ENCODE results near the gene YIPF4.
A peak's percentile ranks its signal among the peaks of the same experiment; 100 is the strongest.
"Not testable (repeated sequence)": the region's sequence is repeated elsewhere in the genome, so short reads cannot be mapped to it uniquely, and the experiment has no call there.

Gene YIPF4

DNA sequence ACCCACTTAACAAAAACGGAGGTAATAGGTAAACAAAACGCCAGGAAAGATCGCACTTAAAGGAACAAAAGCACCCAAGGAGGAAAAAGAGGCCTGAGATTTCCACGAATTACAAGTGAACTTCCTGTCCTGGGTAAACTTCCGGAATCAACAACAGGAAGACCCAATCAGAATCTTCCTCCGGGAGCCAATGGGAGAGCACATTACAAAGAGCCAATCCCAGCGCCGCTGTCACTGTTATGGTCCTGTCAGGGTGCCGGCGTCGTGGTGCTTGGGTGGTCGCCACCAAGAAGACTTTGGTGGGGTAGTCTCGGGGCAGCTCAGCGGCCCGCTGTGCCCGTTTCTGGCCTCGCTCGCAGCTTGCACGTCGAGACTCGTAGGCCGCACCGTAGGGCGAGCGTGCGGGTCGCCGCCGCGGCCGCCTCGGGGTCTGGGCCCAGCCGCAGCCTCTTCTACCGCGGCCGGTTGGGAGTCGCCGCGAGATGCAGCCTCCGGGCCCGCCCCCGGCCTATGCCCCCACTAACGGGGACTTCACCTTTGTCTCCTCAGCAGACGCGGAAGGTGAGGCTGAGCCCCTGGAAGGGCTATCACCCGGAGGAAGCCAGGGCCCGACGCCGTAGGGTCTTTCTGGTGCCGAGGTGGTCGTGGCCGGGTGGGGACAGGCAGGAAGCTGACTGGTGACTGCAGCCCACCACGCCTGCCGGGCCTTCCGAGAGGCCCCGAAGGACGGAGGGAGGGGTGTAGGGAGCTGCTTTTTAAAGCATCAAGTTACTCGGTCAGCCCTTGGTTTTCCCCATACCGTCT, at the start of gene YIPF4:
TSS of gene YIPF4 (plus strand) at position 231 of the 804 bp plus-strand sequence. CDS start at position 483, 252 bp downstream.
- peak; percentile 84 for DNase-seq (ENCODE audit: low read depth)

DNA sequence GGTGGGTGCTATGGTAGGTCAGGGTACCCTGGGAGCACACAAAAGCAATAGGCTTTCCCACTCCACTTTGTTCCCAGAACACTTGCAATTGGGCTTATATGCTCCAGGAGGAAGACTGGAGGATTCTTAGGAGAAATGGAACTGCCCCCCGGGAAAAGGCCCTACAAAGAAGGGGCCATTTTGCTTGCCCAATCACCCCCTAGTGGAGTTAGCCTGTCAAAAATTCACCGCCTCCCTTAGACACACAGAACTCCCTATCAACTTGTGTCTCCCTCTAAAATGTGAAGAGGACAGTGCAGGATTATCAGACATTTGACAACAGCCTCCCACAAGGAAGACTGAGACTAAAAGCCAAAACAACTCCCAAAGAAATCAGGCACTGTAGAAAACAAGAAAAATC, 49.5 kb upstream of the YIPF4 start:
- DNase-seq (ENCODE audit: low read depth), result no peak

DNA sequence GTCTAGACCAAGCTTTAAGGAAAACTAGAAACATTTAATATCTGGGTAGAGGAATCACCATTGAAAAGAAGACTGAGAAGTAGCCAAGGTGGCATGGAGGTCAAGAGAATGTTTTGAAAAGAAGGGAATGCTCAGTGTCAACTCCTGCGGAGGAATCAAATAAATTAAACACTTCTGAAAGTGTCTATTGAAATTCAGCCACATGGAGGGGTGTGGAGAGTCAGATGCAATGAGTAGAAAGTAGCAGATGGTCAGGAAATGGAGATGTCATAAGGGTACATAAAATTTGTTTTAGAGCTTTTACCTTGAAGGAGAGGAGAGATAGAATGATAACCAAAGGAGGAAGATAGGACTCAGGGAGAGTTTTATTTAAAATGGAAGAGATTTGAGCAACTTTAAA, 48.1 kb upstream of the YIPF4 start:
- no peak for DNase-seq (ENCODE audit: low read depth)

- no peak for DNase-seq (ENCODE audit: low read depth)
These were observed 45.7 kb upstream of the YIPF4 start for GRCh38 chr2:32231959-32232358.

GRCh38 chr2:32235315-32235714, 42.4 kb upstream of the YIPF4 start:
- no peak for DNase-seq (ENCODE audit: low read depth)

- no peak for DNase-seq (ENCODE audit: low read depth)
These were observed 40.2 kb upstream of the YIPF4 start for GRCh38 chr2:32237488-32237887.

GRCh38 chr2:32237996-32238395, 39.7 kb upstream of the YIPF4 start:
- DNase-seq (ENCODE audit: low read depth), result no peak

- no peak for DNase-seq (ENCODE audit: low read depth)
These were observed 35.4 kb upstream of the YIPF4 start for GRCh38 chr2:32242331-32242730.

DNA sequence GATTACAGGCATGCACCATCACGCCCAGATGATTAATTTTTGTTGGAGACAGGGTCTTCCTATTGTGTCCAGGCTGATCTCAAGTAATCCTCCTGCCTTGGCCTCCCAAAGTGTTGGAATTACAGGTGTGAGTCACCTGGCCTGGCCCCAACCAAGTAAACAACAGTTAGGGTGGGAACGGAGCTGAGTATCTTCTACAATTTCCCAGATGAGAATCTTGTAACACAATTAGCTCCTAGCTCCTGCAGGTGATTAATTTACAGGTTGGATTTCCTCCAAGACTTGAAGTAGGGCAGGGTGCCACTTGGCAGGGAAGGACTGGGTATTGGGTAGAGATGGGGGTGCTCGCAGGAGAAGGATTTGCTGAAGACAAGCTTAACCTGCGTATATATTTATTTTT, 30.8 kb upstream of the YIPF4 start:
- DNase-seq (ENCODE audit: low read depth), result no peak

GRCh38 chr2:32248299-32248698, 29.4 kb upstream of the YIPF4 start:
- DNase-seq (ENCODE audit: low read depth), result no peak

- no peak for DNase-seq (ENCODE audit: low read depth)
These were observed 27.9 kb upstream of the YIPF4 start for GRCh38 chr2:32249731-32250236.

DNA sequence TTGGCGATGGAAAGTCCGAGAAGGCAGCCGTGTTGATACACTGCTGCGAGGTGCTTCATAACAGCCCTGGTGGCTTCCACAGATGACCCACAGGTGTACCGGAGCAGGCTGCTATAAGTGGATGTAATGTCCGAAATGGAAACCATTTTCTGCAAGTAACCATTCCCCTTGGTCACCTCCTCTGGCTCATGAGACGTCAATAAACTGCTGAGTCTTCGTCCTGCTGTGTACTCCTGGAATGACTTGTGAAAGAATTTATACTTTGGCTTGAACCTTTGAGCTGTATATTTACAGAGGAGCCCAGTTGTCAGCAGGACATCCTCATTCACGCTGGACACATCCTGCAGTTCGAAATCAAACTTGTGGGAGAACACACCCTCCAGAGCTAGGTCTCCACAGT, 27.4 kb upstream of the YIPF4 start:
- no peak for DNase-seq (ENCODE audit: low read depth)

GRCh38 chr2:32258242-32258641, 19.5 kb upstream of the YIPF4 start:
- DNase-seq (ENCODE audit: low read depth), result no peak

DNA sequence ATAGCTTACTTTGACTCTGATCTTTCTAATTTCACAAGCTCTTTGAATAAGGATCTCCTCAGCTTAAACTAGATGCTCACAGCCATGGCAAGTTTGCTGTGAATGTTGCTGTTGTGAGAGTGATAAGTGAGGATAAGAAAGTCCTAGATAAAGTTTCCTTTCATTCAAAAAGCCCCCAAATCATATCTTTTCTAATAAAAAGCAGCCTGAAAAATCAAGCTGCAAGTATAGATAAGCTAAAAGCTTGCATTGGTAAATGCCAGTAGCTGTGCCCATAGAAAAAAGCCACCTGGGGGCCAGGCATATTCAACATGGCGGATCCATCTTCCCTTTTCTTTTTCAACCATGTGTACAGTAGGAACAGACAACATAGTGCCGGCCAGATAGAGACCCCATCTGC, 17.3 kb upstream of the YIPF4 start:
- no peak for DNase-seq (ENCODE audit: low read depth)

DNA sequence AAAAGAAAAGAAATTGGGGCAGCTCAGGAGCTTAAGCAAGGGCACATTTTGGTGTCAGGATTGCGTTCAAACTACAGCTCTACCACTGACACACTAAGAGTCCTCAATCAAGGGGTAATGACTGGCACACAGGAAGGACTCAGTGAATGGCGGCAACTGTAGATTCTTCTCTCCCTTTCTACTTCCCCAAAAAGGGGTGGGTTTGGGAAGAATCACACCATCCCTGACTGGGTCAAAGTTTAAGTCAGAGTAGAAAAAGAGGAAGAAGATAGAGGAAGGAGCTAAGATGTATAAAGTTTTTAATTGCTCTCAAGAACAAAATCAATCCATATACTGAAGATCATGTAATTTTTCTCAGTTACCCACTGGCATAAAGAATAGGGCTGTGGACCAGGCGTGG, 15.6 kb upstream of the YIPF4 start:
- no peak for DNase-seq (ENCODE audit: low read depth)

GRCh38 chr2:32264422-32265105, 13.1 kb upstream of the YIPF4 start, which contains the start of gene NLRC4:
TSS of gene NLRC4 (minus strand) at chr2:32264886. CDS start at chr2:32256775, 8,111 bp downstream.
- peak; percentile 30 for DNase-seq (ENCODE audit: low read depth)

DNA sequence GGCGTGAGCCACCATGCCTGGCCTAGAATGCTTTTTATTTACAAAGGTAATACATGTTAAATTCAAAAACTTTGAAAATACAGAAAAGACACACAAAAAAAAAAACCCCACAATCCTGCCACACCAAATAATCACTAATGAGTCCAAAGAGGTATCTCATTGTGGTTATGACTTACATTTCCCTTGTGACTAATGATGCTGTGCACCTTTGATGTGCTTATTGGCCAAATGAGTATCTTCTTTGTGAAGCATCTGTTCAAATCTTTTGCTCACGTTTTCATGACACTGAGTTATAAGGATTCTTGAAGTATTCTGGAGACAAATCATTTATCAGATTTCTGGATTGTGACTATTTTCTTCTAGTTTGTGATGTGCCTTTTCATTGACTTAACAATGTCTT, 6.6 kb upstream of the YIPF4 start:
- DNase-seq (ENCODE audit: low read depth), result no peak

DNA sequence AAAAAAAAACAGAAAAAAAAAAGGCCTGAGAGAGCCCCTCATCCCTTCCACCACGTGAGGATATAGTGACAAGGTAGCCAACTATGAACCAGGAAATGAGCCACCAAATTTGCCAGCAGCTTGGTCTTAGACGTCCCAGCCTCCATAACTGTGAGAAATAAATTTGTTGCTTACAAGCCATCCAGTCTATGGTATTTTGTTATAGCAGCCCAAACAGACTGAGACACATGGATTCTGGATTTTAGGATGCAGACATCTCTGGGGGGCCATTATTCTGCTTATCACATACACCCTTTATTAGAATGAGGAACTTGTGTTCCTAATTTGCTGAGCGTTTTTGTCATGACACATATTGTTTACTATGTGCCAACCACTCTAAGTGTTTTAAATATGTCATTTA, 5.4 kb upstream of the YIPF4 start:
- no peak for DNase-seq (ENCODE audit: low read depth)

GRCh38 chr2:32274289-32274688, 3.4 kb upstream of the YIPF4 start:
- no peak for DNase-seq (ENCODE audit: low read depth)

DNA sequence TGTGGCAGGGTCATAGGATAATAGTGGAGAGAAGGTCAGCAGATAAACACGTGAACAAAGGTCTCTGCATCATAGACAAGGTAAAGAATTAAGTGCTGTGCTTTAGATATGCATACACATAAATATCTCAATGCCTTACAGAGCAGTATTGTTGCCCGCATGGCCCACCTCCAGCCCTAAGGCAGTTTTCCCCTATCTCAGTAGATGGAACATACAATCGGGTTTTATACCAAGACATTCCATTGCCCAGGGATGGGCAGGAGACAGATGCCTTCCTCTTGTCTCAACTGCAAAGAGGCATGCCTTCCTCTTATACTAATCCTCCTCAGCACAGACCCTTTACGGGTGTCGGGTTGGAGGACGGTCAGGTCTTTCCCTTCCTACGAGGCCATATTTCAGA, 1.9 kb upstream of the YIPF4 start:
- not testable (repeated sequence) for DNase-seq (ENCODE audit: low read depth)

DNA sequence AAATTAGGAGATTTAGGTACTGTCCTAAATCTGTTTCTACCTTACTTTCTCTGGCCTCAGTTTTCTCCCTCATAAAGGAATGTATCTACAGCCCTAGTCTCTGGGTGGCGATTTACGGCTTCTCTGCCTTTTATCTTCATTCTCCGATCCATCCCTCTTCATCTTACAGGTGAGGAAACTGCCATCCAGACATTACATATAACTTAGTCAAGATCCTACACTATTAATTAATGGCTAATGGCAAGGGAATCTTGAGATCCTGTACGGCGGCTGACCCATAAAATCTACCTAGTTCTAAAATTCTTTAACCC, 386 bp upstream of the YIPF4 start:
- DNase-seq (ENCODE audit: low read depth), result no peak

DNA sequence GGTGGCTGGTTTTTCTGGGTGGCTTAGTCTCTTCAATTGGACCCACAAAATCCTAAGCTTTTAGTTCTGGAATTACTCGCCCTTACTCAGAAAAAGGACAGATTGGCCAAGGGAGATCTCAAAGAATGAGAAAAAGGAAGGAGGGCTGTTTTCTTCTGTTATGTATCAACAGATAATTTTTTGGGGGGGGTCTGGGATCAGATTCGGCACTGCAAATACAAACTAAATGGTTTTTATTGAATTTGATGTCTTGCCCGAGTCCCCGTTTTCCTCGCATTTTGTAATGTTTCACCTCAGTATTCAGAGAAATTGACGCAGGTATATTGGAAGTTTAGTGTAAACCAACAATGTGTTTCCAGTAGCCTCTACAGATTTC, 762 bp downstream of the YIPF4 start:
- no peak for DNase-seq (ENCODE audit: low read depth)

- no peak for DNase-seq (ENCODE audit: low read depth)
These were observed 6.6 kb downstream of the YIPF4 start for GRCh38 chr2:32284321-32284720.

Measured in CMK (cell line).